ENCODE measurements around the gene FAM83G. TPM values are rescaled to one million over a fixed set of nuclear protein-coding genes. Genes with fewer than 3 reads are reported as not detected.

The FAM83G gene
- polyA plus RNA-seq, 1 of the 3 experiments (the other 2 are of a cell fraction), result 6.5 TPM

- no peak overlapping the region for H3K9ac ChIP-seq
- CTCF ChIA-PET, result interaction anchor here (0.9 to 3.7 kb wide), 13 partner anchors 8 to 98 kb away, joined by 3 to 34 read pairs (median 10); partner anchors contain the start of genes FAM83G and SLC5A10
- no peak overlapping the region for H3K4me3 ChIP-seq (ENCODE audit: low read depth in 2 of 2, low read length in 1 of 2)
- TF ChIP-seq SIN3A (IDR thresholded peaks at IDR 0.05; ENCODE audit: borderline replicate concordance, low read depth, low read length) (no peak), RXRA (IDR thresholded peaks at IDR 0.05; ENCODE audit: borderline replicate concordance, low read depth) (no peak), PBX3 (IDR thresholded peaks at IDR 0.05) (no peak), USF2 (IDR thresholded peaks at IDR 0.05; ENCODE audit: borderline replicate concordance, low read depth, low read length) (no peak), TAF1 (IDR thresholded peaks at IDR 0.05; ENCODE audit: borderline replicate concordance, low read depth, low read length) (no peak), ZBTB33 (IDR thresholded peaks at IDR 0.05; ENCODE audit: borderline replicate concordance, low read depth) (no peak), YY1 (IDR thresholded peaks at IDR 0.05; ENCODE audit: low read depth) (no peak), NRF1 (IDR thresholded peaks at IDR 0.05; ENCODE audit: low read depth, low read length) (no peak), TEAD4 (IDR thresholded peaks at IDR 0.05; ENCODE audit: borderline replicate concordance, insufficient read depth) (no peak)
- H3K79me2 ChIP-seq (ENCODE audit: insufficient read depth), result no peaks in the 10 kb centered on the region
- no peaks in the 10 kb centered on the region for H3K9me3 ChIP-seq
- peaks cover 6 to 11% of the 10 kb centered on the region in 2 experiments; a peak in 2 of 4 replicates for H3K4me1 ChIP-seq (ENCODE audit: control insufficient read depth in 1 of 2, insufficient read depth in 2 of 2, low read depth in 1 of 2, low read length in 1 of 2)
- WGBS (ENCODE audit: low lambda C conversion rate), result 100% methylated on average over 1 of the region's 5 CpGs
- no peaks in the 10 kb centered on the region for H3K36me3 ChIP-seq (replicated peaks in 1 of 2; ENCODE audit: control insufficient read depth in 1 of 2, insufficient read depth in 2 of 2, low read length in 1 of 2)
- no peak overlapping the region for H2AFZ ChIP-seq (ENCODE audit: low read depth)
- H3K9me2 ChIP-seq, result no peaks in the 10 kb centered on the region
- H3K27ac ChIP-seq (ENCODE audit: low read depth in 2 of 2, low read length in 1 of 2), result no peak overlapping the region
- H3F3A ChIP-seq (replicated peaks; ENCODE audit: insufficient read depth), result peaks cover 10% of the 10 kb centered on the region
- DNase-seq, result no peak
- no peaks in the 10 kb centered on the region for H4K20me1 ChIP-seq (ENCODE audit: insufficient read depth)
- H3K27me3 ChIP-seq (ENCODE audit: insufficient read depth), result no peaks in the 10 kb centered on the region
- POLR2A ChIA-PET, result no interaction called here
- no peak overlapping the region for H3K4me2 ChIP-seq
These were observed 44.7 kb downstream of the FAM83G start for GRCh38 chr17:18959845-18960240.

- Histone ChIP-seq H3K9me3 (no peaks in the 10 kb centered on the region), H3K27me3 (ENCODE audit: insufficient read depth) (no peaks in the 10 kb centered on the region), H3K4me2 (no peak overlapping the region), H3K27ac (ENCODE audit: low read depth in 2 of 2, low read length in 1 of 2) (no peak overlapping the region), H3K9ac (no peak overlapping the region), H3K9me2 (no peaks in the 10 kb centered on the region), H3K4me1 (ENCODE audit: control insufficient read depth in 1 of 2, insufficient read depth in 2 of 2, low read depth in 1 of 2, low read length in 1 of 2) (peaks cover 6 to 11% of the 10 kb centered on the region in 2 experiments; a peak in 2 of 4 replicates), H3K4me3 (ENCODE audit: low read depth in 2 of 2, low read length in 1 of 2) (no peak overlapping the region), H4K20me1 (ENCODE audit: insufficient read depth) (no peaks in the 10 kb centered on the region), H3K79me2 (ENCODE audit: insufficient read depth) (no peaks in the 10 kb centered on the region), H3K36me3 (replicated peaks in 1 of 2; ENCODE audit: control insufficient read depth in 1 of 2, insufficient read depth in 2 of 2, low read length in 1 of 2) (no peaks in the 10 kb centered on the region), H2AFZ (ENCODE audit: low read depth) (no peak overlapping the region), H3F3A (replicated peaks; ENCODE audit: insufficient read depth) (peaks cover 10% of the 10 kb centered on the region)
- POLR2A ChIA-PET, result no interaction called here
- TF ChIP-seq MXI1 (IDR thresholded peaks at IDR 0.05; ENCODE audit: low read depth, low read length) (no peak), SMC3 (IDR thresholded peaks at IDR 0.05; ENCODE audit: low read depth, low read length) (no peak), FOXM1 (IDR thresholded peaks at IDR 0.05; ENCODE audit: low read depth) (no peak), TEAD4 (IDR thresholded peaks at IDR 0.05; ENCODE audit: borderline replicate concordance, insufficient read depth) (no peak), NFIC (IDR thresholded peaks at IDR 0.05; ENCODE audit: borderline replicate concordance) (no peak), YY1 (IDR thresholded peaks at IDR 0.05; ENCODE audit: low read depth) (no peak), TAF1 (IDR thresholded peaks at IDR 0.05; ENCODE audit: borderline replicate concordance, low read depth, low read length) (no peak), POLR2AphosphoS5 (IDR thresholded peaks at IDR 0.05; ENCODE audit: low read depth, low read length) (no peak), JUND (IDR thresholded peaks at IDR 0.05) (no peak), FOSL2 (IDR thresholded peaks at IDR 0.05; ENCODE audit: borderline replicate concordance, low read depth) (no peak), FOXJ3 (CRISPR knock-in tag; IDR thresholded peaks at IDR 0.05) (no peak), TCF12 (IDR thresholded peaks at IDR 0.05) (no peak), RXRA (IDR thresholded peaks at IDR 0.05; ENCODE audit: borderline replicate concordance, low read depth) (no peak), REST (IDR thresholded peaks at IDR 0.05; ENCODE audit: low read depth, low read length) (no peak)
- CTCF ChIA-PET, result interaction anchor here (0.9 to 3.7 kb wide), 7 partner anchors 7 to 64 kb away, joined by 3 to 26 read pairs (median 4); partner anchors contain the start of gene SLC5A10
- DNase-seq, result peak; percentile 17
- WGBS (ENCODE audit: low lambda C conversion rate), result 78% methylated on average over 9 of the region's 22 CpGs
These were observed 45.3 kb downstream of the FAM83G start for GRCh38 chr17:18959071-18959844.

Data from SK-N-SH (cell line).